Stimulated activated CD8-positive, alpha-beta memory T cell treated with anti-CD3 and anti-CD28 coated beads, Interleukin-12 subunit alpha, Interleukin-12 subunit beta, amount 100 ng/mL, for 24 hours (primary cell): ENCODE measurements around the gene SPNS1.
"Not testable (repeated sequence)": the region's sequence is repeated elsewhere in the genome, so short reads cannot be mapped to it uniquely, and the experiment has no call there.

Experiments
- DNase-seq: peaks from one replicate; pipeline ENCODE4 v3.0.0-alpha.2; 2020; ENCODE audit errors: extremely low read depth

The SPNS1 gene

DNA sequence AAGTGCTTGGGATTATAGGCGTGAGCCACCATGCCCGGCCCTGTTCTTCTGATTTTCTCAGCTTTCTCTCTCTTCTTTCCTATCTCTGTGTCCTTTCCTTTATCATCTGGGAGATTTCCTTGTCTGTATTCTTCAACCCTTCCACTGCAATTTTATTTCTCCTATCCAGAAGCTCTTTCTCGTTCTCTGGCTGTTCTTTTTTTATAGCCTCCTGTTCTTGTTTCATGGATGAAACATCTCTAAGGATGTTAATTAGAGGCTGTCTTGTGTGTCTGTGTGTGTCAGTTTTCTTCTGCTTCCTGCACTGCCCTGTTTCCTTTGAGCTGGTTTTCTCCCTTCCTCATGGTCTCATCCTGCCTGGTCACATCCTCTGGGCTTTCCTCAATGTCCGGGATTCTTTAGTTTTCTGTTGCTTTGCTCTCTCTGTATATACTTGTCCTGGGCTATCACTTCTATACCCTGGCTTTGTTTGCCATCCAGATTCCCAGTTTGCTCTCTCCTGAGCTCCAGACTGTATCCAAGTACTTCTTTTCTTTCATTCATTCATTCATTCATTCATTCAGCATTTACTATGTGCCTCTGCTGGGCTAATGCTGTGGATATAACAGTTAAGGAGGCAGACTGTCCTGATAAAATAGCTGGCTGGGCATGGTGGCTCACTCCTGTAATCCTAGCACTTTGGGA is 12.7 kb downstream of the SPNS1 start:
- DNase-seq, result no peak

DNA sequence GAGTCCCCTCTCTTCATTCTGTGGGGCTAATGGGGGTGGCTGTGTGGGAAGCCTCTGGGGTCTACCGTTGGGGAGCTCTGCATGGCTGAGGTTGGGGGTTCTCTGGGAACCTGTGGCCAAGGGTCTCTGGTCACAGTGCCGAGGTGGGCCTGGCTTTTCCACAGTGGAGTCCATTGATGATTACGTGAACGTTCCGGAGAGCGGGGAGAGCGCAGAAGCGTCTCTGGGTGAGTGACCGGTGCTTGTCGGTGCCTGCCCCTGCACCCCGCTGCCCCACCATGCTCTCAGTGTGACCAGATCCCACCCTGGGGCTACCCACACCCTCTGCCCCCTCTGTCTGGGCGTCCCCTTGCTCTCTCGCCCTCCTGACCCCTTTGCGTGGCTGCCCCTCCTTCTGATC is 14.8 kb downstream of the SPNS1 start:
- DNase-seq, result no peak

DNA sequence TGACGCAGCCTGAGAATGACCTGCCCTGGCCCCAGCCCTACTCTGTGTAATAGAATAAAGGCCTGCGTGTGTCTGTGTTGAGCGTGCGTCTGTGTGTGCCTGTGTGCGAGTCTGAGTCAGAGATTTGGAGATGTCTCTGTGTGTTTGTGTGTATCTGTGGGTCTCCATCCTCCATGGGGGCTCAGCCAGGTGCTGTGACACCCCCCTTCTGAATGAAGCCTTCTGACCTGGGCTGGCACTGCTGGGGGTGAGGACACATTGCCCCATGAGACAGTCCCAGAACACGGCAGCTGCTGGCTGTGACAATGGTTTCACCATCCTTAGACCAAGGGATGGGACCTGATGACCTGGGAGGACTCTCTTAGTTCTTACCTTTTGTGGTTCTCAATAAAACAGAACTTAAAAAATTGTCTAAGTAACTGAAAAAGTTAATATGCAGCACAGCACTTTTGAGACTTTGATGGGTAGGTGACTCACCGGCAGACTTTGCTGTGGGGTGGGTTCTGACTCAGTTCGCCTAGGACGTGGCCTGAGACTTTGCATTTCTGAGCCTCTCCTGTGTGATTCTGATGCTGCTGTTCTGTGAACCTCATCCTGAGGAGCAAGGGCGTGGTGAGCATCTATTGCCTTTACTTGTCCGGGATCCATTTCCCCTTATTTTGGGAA is 15.9 kb downstream of the SPNS1 start:
- DNase-seq, result no peak

DNA sequence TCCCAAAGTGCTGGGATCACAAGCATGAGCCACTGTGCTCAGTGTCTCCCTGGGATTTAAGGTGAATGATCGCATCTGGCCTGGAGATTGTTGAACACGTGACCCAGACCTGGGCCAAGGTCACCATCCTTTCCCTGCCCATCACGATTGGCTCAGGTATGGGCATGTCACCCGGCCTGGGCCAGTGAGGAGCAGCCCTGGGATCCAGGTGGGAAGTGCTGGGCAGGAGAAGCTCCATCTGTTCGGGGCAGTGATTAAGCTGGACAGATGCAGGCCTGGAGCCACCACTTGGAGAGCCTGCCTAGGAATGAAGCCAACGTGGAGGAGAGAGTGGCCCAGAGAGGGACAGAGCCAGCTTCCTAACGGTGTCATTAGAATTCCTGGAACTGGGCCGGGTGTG is 17.1 kb downstream of the SPNS1 start:
- no peak for DNase-seq

DNA sequence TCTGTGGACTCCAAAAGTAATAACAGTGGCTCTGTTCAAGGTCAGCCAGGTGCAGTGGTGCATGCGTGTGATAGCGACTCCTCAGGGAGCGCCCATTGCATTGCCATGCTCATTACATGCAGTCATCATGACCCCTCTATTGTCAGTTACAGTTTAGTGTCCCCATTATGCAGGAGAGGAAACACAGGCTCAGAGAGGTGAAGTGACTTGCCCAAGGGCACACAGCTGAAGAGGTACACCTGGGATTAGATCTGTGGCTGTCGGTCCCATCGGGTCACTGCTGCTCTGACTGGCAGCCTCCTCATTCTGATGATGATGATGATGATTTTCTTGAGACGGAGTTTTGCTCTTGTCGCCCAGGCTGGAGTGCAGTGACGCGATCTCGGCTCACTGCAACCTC is 17.9 kb downstream of the SPNS1 start:
- DNase-seq, result no peak

DNA sequence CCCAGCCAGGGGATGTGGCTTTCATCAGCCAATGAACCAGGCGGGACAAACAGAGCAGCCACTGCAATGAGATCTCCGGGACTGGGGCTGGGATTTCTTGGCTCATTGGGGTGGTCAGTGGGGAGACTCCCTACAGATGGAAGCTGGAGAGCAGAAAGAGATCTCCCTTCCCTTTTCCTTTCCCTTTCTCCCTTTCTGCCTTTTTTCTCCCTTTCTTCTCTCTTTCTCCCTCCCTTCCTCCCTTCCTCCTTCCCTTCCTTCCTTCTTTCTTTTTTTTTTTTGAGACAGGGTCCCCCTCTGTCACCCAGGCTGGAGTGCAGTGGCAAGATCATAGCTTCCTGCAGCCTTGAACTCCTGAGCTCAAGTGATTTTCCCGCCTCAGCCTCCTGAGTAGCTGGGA is 24.3 kb downstream of the SPNS1 start:
- no peak for DNase-seq

DNA sequence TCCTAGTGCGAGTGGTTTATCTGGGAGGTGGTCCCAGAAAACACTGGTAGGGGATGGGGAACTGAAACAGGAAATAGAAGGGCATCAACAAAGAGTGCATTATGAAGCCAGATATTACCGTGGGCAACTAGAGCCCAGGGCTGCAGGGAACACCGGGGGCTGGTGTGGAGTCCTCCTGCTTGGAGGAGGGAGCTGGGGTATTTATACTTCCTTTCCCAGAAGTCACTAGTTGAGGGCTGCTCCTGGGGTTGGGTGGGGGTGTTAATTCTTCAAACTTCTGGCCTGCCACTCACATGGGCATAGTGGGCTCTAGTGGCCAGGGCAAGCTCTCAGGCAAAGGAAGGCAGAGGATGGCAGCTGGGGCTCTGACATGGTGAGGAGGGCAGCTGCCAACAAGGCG is 25.0 kb downstream of the SPNS1 start:
- no peak for DNase-seq

DNA sequence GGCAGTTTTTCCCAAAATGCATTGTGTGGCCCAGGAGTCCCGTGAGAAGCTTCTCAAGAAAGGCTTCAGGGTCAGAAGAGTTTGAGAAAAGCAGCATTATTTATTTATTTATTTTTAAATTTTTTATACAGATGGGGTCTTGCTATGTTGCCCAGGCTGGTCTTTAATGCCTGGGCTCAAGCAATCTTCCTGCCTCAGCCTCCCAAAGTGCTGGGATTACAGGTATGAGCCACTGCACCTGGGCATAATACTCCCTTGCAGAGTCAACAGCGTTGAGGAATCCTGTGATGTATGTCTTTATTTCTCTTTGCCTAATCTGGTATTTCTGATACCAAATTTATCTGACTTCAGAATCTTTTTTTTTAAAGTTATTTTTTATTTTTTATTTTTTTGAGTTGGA is 25.4 kb downstream of the SPNS1 start:
- DNase-seq, result no peak

DNA sequence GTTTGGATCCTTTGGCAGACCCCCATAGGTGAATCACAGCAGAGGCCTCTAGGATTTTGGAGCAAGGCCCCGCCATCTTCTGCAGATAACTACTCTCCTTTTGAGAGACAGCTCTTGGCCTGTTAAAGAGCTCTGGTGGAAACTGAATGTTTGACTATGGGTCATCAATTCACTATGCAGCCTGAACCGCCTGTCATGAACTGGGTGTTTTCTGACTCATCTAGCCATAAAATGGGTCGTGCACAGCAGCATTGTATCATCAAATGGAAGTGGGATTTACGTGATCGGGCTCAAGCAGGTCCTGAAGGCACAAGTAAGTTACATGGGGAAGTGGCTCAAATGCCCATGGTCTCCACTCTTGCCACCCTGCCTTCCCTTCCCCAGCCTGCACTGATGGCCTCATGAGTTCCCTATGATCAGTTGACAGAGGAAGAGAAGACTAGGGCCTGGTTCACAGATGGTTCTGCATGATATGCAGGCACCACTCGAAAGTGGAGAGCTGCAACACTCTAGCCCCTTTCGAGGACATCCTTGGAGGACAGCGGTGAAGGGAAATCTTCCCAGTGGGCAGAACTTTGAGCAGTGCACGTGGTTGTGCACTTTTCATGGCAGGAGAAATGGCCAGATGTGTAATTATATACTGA is 30.0 kb downstream of the SPNS1 start:
- not testable (repeated sequence) for DNase-seq

DNA sequence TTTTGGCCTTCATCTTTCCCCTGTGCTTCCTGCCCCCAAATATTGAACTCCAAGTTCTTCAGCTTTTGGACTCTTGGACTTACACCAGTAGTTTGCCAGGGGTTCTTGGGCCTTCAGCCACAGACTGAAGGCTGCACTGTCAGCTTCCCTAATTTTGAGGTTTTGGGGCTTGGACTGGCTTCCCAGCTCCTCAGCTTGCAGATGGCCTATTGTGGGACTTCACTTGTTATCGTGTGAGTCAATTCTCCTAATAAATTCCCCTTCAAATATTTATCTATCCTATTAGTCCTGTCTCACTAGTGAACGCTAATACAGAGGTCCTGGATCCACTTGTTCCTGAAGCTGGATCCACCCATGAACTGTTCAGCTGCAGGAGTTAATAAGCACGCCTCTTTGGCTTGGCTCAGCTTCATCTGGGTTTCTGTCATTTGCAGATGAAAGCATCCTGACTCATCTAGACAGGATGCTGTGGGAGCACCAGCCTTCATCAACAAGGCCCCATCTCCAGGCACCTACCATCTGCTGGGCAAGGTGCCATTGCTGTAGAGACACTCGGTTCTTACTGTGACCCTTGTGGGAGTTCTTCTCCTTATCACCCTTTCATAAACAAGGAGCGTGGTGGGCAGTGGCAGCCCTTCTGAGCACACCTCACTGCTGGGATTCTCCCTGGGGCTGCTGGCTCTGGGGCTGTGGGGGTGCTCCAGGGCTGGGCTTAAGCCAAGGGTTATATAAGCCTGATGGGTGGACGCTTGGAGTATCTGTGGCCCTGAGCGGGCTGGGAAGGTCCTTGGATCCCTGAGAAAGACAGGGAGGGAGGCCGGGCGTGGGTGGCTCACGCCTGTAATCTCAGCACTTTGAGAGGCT is 33.4 kb downstream of the SPNS1 start:
- DNase-seq, result no peak

DNA sequence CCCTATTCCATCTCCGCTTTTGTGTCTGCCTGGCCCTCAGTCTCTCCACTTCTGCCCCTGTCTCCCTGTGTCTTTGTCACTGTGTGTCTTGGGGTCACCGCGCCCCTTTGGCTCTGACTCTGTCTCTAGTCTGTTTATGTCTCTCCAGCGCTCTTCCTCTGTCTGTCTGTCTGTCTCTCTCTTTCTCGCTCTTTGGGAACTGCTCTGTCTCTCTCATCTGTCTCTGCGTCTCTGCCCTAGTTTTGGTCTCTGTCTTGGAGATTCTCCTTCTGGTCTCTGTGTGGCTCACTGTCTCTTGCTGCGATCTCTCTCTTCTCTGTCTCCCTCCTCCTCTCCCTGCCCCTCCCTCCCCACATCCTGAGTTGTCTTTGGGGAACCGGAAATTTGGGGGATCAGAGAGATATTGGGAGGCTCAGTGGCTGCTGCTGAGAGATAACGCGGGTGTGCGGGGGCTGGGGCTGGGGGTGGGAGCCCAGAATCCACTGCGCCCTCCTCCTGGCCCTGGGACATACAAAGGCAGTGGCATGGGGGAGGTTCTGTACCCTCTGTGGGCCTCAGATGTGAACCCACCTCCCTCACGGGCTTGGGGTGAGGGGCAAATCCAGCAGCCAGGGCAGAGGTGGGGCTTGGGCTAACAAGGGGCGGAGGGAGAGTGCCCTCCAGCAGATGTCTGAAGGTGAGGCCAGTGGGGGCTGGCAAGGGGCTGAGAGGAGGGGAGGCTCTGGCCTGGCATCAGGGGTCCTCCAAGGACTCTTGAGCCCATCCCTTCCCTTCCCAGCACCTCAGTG is 34.7 kb downstream of the SPNS1 start:
- no peak for DNase-seq

DNA sequence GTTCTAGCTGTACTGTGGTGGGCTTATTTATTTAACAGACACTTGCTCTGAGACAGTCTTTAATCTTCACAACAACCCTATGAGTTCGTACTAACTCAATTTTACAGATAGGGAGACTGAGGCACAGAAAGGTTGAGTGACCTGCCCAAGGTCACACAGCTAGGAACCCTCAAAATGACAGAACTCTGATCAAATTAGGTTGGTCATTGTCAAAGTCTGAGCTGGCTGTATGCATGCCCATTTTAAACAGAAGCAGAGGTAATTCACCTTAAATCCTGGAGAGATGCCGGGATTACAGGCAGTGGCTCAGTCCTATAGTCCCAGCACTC is 35.2 kb downstream of the SPNS1 start:
- no peak for DNase-seq

DNA sequence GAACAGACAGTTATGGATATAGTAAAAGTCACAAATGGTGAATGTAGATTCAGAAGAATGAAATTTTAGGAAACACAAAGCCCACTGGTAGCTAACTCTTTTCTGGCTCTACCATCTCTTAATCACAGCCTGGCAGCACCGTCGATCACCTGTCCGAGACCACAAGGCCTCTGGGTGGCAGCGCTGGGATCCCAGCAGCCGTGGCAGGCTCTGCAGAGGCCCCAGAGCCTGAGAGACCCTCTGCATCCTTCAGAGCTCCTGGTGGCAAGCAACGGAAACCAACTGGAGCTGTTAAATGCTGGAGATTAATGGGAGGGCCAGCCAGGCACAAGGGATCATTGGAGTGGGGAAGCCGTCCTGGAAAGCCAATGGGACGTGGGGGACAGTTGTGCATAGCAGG is 36.5 kb downstream of the SPNS1 start:
- DNase-seq, result no peak

DNA sequence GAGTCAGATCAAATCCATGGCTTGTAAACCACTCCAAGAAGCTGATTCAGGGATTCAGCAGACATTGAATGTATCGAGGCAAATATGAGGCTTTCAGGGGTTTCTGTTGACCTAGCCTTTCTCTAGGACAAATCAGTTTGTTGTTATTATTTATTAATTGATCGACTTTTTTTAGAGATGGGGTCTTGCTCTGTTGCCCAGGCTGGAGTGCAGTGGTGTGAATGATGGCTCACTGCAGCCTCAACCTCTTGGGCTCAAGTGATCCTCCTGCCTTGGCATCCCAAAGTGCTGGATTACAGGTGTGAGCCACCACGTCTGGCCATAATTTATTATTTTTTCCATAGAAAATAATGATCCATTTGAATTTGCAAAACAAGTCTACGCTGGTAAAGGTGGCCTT is 37.3 kb downstream of the SPNS1 start:
- no peak for DNase-seq

DNA sequence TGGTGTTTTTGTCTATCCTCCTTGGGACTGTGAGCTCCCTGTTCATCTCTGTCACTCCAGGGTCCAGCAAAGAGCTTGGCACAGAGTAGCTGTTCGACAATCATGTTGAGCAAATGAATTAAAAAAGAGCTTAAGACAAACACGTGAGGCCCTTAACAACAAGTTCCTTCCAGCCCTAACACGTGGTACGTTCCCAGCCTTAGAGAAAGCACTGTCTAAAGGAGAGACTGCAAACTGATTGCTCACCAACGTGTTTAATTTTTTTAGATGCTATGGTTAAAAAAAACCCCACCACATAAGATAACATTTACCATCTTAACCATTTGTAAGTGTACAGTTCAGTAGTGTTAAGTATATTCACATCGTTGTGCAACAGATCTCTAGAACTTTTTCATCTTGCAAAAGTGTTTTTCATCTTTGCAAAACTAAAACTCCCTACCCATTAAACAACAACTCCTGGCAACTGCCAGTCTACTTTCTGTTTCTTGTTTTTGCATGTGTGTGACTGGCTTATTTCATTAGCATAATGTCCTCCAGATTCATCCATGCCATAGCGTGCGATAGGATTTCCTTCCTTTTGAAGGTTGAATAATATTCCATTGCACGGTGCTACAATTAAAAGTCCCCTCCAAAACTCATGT is 38.5 kb downstream of the SPNS1 start:
- no peak for DNase-seq

DNA sequence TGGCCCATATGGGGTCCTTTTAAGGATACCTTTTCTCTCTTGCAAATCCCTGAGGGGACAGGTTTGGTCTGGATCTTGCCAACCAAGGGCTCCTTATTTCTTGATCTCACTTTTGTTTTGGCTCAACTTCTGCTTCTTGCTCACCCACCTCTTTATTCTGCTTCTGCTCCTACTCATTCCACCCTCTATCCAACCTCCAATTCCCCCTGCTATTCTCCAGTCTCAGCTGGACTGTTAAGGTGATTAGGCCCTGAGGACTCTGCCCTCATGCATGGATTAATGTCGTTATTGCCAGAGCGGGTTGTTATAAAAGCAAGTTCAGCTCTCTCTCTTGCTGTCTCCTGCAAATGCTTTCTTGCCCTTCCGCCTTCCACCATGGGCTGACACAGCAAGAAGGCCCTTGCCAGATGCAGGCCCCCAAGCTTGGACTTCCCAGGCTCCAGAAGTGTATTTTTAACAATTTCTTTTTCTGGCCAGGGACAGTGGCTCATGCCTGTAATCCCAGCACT is 40.0 kb downstream of the SPNS1 start:
- no peak for DNase-seq

DNA sequence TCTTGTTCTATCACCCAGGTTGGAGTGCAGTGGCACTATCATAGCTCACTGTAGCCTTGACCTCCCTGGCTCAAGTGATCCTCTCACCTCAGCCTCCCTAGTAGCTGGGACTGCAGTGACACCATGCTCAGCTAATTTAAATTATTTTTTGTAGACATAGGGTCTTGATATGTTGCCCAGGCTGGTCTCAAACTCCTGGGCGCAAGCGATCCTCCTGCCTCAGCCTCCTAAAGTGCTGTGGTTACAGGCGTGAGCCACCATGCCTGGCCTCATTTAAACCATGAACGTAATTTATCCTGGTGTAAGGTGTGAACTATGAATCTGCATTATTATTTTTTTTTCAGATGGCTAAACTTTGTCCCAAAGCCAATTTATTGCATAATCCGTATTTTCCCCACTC is 47.6 kb downstream of the SPNS1 start:
- no peak for DNase-seq

DNA sequence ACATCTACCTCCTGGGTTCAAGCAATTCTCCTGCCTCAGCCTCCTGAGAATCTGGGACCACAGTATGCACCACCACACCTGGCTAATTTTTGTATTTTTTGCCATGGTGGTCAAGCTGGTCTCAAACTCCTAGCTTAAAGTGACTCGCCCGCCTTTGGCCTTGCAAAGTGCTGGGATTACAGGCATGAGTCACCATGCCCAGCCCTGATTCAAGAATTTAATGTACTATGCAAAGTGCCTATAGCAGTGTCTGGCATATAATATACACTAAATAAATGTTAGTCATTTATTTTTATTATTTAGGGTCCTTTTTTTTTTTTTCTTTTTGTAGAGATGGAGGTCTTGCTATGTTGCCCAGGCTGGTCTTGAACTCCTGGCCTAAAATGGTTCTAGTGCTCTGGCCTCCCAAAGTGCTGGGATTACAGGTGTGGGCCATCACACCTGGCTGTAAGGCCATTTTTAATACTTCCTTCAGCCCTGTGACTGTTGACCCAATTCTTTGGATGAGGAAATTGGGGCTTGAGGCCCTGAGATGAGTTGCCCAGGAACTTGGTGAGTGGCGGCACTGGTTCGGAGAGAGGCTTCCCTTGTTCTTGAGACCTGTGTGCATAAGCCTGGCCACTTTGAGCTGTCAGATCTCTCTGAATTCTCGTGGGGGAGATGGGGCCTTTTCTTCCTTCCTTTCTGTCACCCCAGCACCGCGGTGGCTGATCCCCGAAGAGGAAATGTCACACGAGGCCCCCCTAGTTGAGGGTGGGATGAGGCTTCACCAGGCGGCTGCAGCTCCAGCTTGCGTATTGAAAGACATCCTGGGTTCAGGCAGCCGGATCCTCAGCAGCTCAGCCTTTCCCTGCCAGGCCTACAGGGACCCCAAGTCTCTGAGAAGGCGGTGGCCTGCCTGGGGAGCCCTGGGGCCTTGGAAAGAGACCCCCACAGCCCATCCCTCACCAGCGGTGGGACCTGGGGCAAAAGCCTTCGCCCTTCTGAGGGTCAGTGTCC is 49.0 kb downstream of the SPNS1 start:
- DNase-seq, result no peak

DNA sequence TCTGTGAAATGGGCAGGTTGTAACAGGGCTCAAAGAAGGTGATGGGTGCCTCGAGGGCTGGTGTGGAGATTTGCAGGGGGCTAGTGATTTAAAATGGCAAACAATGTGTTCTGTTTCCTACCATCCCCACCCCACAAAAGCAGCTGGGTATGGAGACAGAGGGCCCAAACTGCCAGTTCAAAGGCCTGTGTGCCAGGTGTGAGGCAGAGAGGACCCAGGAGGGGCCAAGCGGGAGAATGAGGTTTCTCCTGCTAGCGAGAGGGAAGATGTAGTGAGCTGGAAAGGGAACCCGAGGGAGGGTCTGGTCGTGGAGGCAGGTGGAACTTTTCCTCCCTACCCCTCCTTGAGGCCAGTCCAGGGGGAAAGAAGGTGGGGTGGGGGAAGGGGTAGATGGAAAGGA is 49.7 kb downstream of the SPNS1 start:
- no peak for DNase-seq

DNA sequence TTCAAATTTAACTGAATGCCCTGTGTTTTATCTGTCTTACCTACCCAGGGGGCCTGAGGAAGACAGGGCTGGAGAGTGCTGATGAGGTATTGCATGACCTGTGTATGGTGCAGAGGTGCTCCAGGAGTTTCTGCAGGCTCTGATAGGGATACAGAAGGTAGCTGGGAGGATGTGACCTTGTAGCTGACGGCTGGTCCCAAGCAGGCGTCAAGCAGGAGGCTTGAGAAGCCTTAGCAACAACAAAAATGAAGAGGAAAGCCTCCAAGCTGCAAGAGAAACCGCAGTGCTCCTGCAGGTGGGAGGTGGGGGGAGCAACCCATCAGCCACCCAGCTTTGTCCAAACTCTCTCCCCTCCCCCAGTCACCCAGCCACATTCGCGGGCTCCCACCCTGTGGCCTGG is 50.6 kb downstream of the SPNS1 start:
- no peak for DNase-seq
